ENCODE data around the gene GPR15LG.
"Not testable (repeated sequence)": the region's sequence is repeated elsewhere in the genome, so short reads cannot be mapped to it uniquely, and the experiment has no call there.

The GPR15LG gene

DNA sequence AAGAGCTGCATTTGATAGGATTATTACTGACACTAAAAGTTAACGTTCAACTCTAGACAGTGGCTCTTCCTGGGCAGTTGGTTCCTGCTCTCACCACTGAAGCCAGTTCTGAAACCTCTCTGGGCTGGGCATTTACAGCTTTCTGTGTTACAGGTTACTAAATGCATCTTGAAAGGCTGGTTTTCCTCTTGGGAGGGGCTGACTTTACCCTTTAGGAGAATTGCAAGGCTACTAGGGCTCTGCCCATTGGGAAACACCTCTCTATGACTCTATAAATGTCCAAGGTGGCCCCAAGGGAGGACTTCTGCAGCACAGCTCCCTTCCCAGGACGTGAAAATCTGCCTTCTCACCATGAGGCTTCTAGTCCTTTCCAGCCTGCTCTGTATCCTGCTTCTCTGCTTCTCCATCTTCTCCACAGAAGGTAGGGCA, at the start of gene GPR15LG:
Gene GPR15LG, plus strand, starts transcription at position 301 of the 429 bp plus-strand sequence. Its CDS starts 51 bp downstream, at position 352.
- FAIRE-seq (no peak), DNase-seq (ENCODE audit: insufficient read length, low spot score) (no peak)
- TF ChIP-seq, protein P1, sequence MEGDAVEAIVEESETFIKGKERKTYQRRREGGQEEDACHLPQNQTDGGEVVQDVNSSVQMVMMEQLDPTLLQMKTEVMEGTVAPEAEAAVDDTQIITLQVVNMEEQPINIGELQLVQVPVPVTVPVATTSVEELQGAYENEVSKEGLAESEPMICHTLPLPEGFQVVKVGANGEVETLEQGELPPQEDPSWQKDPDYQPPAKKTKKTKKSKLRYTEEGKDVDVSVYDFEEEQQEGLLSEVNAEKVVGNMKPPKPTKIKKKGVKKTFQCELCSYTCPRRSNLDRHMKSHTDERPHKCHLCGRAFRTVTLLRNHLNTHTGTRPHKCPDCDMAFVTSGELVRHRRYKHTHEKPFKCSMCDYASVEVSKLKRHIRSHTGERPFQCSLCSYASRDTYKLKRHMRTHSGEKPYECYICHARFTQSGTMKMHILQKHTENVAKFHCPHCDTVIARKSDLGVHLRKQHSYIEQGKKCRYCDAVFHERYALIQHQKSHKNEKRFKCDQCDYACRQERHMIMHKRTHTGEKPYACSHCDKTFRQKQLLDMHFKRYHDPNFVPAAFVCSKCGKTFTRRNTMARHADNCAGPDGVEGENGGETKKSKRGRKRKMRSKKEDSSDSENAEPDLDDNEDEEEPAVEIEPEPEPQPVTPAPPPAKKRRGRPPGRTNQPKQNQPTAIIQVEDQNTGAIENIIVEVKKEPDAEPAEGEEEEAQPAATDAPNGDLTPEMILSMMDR (IDR thresholded peaks at IDR 0.05; ENCODE audit: insufficient read depth, missing control alignments) = no peak

DNA sequence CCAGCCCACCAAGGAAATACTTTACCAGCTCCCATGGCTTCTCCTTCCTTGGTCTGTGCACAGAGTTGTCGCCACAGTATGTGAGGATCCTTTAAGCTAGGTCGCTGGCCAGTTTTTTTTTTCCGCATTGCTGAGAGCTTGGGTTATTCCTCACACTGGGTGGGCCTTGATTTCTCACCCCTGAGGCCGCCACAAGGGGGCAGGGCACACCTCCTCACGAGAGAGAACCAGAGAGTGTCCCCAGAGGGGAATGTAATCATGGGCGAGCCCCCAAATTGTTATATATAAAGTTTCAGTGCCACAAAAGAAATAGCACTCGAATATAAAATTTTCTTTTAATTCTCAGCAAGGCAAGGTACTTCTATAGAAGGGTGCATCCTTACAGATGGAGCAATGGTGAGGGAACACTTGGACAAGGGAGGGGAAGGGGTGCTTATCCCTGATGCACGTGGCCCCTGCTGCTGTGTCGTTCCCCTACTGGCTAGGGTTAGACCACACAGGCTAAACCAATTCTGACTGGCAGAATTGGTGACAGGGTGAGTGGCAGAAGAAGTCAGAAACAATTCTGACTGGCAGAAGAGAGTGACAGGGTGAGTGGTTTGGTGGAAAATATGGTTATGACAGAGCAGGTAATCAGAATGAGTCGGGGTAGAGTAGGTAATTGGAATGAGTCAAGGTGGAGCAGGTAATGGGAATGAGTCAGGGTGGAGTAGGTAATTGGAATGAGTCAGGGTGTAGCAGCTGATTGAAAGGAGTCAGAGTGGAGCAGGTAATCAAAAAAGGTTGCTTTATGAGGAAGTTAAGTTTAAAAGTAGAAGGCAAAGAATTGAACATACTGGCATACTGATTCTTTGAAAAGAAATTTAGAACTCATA, 47.5 kb upstream of the GPR15LG start:
- DNase-seq (ENCODE audit: insufficient read length, low spot score); FAIRE-seq: not testable (repeated sequence)

DNA sequence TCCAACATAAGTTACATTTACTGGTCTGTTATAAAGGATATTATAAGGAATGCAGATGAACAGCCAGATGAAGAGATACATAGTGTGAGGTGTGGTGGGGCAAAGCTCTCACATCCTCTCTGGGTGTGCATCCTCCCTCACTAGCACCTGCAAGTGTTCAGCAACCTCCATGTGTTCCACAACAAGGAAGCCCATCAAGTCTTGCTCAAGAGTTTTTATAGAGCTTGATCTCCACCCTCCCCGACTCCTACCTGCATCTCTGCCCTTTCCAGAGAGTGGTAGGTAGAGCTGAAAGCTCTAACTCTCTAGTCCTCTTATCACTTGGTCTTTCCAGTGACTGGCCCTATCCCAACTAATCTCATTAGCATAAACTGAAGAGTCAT, 46.8 kb upstream of the GPR15LG start:
- TF ChIP-seq, protein P1 (IDR thresholded peaks at IDR 0.05; ENCODE audit: insufficient read depth, missing control alignments) = no peak
- FAIRE-seq = no peak
- DNase-seq (ENCODE audit: insufficient read length, low spot score) = no peak

DNA sequence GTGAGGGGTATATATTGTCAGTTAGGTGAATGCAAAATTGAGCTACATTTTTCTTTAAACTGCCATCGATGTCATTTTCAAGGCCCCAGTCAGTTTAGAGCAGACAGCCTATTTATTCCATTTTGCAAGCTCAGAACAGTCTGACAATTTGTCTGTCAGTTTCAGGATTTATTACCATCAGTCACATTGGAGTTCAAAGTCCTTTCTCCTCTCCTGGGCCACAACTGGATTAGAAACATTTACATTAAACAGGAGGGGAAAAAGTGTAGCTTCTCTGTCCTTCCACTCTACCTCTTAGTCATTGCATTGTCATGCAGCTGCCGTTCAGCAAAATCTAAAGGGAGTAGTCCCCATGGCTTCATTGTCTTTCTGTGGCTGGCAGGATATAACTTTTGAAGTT, 37.8 kb upstream of the GPR15LG start:
- FAIRE-seq (no peak), DNase-seq (ENCODE audit: insufficient read length, low spot score) (no peak)
- TF ChIP-seq, protein P1 (IDR thresholded peaks at IDR 0.05; ENCODE audit: insufficient read depth, missing control alignments) = no peak

DNA sequence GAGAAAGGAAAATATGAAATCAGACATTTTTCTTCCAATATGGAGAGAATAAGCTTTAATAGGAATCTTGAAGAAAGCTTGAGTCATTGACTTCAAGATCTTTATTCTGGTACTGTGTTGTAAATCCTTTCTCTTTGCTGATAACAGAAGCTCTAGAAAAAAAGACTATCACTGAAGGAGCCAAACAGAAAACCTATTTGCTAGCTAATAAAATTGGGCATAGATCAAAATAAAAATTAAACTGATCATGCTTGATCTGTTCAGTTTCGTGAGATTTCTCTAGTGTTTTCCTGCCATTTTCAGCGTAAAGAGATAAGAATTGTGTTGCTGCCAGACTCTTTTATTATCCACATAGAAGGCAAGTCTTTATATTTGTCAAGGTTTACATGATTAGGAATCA, 35.8 kb upstream of the GPR15LG start:
- no peak for DNase-seq (ENCODE audit: insufficient read length, low spot score)
- TF ChIP-seq, protein P1 (IDR thresholded peaks at IDR 0.05; ENCODE audit: insufficient read depth, missing control alignments) = no peak
- no peak for FAIRE-seq

DNA sequence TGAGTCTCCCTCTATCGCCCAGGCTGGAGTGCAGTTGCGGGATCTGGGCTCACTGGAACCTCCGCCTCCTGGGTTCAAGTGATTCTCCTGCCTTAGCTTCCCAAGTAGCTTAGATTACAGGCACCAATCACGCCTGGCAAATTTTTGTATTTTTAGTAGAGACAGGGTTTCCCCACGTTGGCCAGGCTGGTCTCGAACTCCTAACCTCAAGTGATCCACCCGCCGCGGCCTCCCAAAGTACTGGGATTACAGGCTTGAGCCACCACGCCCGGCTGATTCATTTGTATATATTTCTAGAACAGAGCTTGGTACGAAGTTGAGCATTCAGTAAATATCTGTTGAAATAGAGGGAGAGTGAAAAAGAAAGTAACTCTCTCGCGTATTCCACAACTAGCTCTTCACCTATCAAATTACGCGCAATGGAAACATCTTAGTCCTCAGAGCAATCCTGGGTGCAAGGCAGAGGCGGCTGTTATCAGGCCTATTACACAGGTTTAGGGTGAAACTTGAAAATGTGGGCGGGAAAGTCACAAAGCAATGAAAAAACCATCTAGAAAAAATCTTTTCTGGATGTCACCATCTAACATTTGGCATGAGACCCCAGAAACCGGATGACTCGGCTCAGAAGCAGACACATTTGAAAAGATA, 35.0 kb upstream of the GPR15LG start:
- TF ChIP-seq, protein P1 (IDR thresholded peaks at IDR 0.05; ENCODE audit: insufficient read depth, missing control alignments) = no peak
- FAIRE-seq = no peak
- no peak for DNase-seq (ENCODE audit: insufficient read length, low spot score)

DNA sequence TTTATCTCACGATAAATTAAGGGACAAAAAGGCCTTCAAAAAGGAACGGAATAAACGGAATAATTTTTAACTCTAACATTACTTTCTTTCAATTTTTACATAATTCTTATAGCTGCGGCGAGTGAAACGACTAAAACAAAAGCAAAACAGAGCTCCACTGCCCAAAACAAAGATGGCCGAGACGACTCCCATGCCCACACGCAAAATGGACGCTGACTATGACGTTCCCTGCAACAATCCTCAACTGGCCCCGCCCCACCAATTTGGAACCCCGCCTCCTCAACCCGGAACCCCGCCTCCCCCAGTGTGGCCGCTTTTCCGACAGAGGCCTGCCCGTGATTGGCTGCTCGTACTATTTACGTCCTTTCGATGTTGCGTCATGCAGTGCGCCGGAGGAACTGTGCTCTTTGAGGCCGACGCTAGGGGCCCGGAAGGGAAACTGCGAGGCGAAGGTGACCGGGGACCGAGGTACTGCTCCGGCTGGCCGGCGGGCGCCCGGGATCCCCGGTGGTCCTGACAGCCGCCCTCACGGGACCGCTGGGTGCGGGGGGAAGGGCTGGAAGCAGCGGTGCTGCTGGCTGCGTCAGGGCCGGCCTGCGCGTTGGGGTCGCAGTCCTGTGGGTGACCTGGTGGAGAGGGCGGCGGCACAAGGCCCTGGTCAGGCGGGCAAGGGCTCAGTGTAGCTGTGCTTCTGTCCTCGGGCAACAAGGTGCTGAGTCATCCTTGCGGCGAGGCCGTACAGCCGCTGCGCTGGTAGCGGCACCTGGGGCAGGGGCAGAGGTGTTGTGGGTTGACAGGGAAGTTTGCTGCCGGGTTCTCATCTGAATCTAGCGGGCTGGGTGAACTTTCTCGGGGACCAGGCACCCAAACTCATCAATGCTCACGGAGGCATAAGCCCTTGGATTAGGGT, 34.2 kb upstream of the GPR15LG start, which contains the start of gene GHITM:
Gene GHITM, plus strand, starts transcription at position 384 of the 910 bp plus-strand sequence. CDS start 1,992 bp downstream, outside the sequence.
- DNase-seq (ENCODE audit: insufficient read length, low spot score) = peak; percentile 29
- TF ChIP-seq, protein P1 (IDR thresholded peaks at IDR 0.05; ENCODE audit: insufficient read depth, missing control alignments) = no peak
- FAIRE-seq = no peak

All from D721Med (cell line).